SW 1271 (cell line): ENCODE data around the gene PCGF5.
"Not testable (repeated sequence)": the region's sequence is repeated elsewhere in the genome, so short reads cannot be mapped to it uniquely, and the experiment has no call there.

Experiments
- DNase-seq, 2 experiments: peaks; one replicate each; lab custom pipeline; 2025; lab: John Stamatoyannopoulos, UW

PCGF5 gene

DNA sequence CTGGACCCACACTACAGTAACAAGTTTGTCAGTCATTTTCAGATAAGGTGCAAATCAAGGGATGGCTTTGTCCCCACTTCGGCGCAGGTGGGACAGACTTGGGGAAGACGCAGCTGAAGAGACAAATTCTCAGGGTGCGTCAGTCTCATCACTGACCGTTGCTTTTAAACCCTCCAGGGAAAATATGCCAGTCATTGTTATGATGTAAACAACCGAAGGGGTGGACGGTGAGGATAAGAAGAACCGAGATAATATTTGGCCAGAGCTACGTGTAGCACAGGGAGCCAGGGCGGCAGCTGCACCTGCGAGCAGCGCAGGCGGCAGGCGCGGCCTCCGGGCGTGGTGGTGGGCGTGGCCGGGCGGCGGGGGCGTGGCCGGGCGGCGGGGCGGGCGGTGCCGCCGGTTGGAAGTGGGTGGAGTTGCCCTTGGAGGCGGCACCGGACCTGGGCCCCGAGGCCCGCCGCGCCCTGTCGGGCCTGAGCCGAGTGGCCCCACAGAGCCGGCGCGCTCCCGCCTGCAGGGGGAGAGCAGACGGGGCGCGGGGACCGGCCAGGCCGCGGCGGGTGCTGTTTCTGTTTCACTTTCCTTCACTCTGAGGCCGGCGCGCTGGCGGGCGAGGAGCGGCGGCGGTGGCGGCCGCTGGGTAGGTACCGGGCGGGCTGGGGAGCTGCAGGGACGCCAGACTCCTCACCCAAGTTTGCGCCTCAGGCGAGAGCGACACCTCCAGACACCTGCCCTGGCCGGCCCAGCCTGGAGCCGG lies at the start of gene PCGF5:
Gene PCGF5 (plus strand): TSS at position 470 of the 760 bp plus-strand sequence. CDS start 2,209 bp downstream, outside the sequence.
- peak; percentile 42 to 70 for DNase-seq

DNA sequence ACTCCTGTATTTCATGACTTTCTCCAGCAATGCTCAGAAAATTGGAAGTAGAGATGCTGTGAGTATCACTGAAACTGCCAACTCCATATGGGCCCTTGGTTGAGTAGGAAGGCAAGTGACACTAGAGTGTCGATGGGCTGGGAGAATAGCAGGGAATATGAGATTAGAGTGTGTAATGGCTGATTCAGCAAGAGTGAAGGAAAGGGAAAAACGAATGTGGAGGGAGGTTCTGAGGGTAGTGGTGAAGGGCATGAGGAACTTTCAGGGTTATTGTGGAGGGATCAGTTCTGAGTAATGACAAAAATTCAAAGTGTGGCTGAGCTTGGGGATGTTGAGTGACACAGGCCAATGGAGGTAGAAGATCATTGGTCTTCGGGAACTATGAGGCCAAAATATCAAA lies 49.0 kb upstream of the PCGF5 start:
- no peak for DNase-seq

DNA sequence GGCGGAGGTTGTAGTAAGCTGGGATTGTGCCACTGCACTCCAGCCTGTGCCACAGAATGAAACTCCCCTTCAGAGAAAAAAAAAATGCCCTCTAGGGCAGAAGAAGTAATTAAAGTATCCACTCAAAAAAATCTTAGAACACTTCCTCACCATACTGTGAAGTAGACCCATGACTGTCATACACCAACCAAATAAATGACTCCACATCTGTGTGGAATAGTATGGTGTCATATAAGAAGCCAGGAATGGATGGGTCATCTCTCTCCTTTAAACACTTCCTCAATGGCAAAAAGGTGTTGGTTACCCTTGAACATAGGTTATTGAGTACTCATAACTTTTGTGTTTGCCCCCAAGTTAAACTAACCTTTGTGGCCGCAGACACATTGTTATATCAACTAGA lies 48.1 kb upstream of the PCGF5 start:
- no peak for DNase-seq

DNA sequence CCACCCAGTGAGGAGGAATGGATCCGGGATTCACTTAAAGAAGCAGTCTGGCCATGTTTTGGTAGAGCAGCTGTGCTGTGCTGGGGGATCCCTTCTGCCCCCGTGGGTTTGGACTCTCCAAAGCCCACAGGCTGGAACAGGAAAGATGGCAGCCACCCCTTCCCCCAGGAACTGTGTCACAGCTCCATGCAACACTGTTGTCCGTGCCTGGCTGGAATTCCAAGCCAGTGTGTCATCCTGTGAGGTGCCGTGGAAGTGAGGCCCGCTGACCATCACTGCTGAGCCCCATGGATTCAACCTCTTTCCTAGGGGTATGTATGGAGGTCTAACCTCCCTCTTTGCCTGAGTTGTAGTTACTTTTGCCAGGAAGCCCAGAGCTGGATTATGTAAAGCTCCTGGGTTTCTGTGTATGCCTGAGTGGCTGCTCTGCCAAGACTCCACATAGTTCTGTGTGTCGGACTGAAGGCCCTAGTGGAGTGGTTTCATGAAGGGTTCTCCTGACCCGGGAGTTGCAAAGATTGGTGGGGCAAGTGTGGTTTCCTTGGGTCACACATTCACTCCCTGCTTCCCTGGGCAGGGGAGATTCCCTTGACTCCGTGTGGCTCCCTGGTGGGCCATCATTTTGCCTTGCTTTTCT lies 35.1 kb upstream of the PCGF5 start:
- peak; percentile 35 to 42 for DNase-seq

DNA sequence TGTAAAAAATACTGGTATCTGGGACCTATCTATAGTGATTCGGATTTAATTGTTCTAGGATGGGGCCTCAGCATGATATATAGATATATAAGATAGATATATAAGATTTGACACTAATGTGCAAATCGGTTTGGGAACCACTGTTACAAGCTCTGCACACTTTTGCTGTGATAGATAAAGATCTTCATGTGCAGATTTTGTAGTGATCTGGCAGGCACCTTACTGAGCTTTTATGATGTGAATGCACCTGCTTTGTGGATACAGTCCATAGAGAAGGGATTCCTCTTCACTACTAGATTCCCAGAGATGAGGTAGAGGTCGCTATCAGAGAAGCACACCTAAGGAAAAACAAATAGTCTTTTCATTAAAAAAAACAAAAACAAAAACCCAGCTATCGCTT lies 33.3 kb upstream of the PCGF5 start:
- no peak for DNase-seq

DNA sequence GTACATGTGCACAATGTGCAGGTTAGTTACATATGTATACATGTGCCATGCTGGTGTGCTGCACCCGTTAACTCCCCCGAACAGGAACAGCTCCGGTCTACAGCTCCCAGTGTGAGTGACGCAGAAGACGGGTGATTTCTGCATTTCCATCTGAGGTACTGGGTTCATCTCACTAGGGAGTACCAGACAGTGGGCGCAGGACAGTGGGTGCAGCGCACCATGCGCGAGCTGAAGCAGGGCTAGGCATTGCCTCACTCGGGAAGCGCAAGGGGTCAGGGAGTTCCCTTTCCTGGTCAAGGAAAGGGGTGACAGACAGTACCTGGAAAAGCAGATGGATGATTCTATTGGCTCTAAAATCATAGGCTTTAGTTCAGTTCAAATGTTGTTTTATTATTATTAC lies 32.5 kb upstream of the PCGF5 start:
- not testable (repeated sequence) for DNase-seq

DNA sequence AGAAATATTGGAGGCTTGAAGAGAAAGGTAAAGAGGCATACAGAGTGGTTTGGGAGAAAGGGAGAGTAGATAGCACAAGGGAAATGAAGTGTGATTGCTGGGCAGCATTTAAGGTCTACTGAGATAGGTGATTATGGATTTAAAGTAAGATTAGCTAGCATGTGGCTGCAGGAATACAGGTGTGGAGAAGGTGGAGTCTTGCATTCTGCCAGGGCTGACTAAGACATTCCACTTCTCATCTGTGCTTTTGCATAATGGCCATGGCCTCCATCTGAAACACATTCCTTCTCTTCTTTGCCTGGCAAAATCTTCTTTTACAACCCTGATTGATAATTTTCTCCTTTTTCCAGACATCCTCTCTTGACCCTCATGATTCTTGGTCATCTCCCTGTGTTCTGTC lies 31.6 kb upstream of the PCGF5 start:
- DNase-seq: no peak

DNA sequence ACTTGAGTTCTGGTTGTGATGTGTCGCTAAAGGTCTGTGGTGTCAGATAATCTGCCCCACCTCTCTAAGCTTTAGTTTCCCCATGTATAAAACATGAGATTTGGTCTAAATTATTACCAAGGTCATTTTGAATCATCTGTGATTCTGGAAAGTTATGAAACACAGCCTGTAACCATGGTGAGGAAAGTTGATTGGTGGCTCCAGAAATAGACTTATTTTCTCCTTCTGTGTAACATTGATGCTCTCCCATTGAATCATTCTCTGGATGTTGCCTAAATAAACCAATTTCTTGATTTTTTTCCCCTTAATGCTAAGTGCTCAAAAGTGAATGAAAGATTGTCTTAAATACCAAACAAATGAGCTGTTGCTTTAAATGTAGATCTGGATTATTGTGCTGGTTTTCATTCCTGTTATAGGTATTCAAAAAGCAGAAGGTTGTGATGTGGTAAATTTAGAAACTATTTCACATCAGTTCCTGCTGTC lies 30.0 kb upstream of the PCGF5 start:
- no peak for DNase-seq

DNA sequence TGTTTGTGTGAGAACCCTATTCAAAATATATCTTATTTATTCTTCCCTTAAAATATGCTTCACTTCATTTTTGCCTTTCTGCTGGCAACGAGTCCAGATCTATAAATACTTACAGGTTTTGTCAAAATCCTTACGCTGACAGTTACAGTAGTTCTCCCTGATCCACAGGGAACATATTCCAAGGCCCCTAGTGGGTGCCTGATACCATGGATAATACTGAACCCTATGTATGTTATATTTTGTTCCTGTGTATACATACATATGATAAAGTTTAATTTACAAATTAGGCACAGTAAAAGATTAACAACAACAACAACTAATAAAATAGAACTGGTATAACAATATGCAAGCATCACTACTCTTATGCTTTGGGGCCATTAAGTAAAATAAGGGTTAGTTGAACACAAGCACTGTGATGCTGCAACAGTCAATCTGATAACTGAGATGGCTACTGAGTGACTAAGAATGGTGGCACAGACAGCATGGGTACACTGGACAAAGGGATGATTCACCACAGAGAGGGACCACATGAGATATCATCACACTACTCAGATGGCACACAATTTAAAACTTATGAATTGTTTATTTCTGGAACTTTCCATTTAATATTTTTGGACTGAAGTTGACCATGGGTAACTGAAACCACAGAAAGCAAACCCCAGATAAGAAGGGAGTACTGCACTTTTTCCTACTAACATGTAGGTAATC lies 29.4 kb upstream of the PCGF5 start:
- peak in 1 of 2 experiments; percentile 4 for DNase-seq

DNA sequence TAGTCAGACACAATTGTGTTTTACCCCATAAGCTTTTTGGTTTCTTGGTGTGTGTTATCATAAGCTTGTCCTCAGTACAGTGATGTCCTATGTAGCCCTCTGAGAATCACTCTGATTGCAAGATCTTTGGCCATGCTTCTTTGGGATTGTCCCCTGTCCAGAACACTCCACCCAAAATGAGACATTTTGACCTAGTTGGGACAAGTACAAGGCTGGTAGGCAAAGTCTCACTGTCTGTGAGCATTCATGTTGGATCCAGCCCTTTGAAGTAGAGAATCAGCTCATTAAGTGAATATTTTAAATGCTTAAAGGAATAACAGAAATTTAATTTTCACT lies 28.9 kb upstream of the PCGF5 start:
- no peak for DNase-seq

DNA sequence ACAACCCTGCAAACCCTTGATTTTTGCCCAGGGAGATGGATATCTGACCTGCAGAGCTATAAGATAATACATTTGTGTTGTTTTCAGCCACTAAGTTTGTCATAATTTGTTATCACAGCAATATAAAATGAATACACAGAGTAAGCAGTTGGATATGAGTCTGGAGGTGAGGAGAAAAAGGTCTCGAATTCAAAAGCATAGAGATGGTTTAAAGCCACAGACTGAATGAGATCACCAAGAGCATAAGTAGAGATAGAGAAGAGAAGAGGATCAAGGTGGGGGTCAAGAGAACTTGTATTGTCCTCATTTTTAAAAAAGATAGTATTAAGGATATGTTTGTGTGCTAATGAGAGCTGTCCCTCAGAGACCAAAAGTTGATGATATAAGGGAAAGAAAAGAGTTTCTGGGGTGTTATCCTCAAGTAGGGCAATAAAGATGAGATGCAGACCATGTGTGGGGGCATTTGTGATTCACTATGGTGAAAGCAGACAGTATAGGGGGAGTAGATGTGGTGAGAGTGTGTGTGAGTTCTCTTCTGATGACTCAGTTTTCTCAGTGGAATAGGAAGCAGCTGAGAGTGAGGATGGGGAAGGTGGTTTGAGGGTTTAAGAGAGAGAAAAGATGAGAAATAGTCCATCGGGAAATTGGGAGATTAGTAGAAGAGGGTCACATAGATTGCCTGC lies 25.8 kb upstream of the PCGF5 start:
- DNase-seq: no peak

DNA sequence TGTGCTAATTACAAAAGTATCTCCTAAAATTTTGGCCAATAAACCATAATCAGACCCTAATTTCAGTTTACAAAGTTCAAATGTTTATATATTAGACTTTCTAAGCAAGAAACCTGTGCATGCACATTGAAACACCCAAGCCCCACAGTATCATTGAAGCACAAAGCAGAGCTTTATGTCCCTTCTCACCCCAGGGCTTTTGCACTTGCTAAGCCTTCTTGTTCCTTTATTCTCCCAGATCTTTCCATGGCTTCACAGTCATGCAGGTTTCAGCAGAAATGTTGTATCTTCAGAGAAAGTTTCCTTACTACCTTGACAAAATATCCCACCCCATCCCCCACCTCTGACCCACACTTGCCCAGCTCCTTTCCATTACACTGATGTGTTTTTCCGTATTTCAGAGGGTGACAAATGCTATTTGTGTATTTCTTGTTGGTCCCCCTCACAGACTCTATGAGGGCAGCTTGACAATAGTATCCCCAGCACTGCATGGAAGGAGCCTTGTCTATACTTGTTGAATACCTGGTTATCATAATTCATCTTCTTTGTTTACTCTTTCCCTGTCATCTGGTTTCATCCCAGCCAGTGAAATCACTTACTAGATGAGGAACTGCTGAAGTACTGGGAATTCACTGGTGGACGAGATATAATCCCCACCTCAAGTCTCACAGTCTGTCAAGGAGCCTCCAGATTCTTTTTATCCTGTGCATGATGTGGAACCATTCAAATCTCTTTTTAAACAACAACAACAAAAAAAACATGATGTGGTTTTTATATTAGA lies 24.0 kb upstream of the PCGF5 start:
- DNase-seq: no peak

DNA sequence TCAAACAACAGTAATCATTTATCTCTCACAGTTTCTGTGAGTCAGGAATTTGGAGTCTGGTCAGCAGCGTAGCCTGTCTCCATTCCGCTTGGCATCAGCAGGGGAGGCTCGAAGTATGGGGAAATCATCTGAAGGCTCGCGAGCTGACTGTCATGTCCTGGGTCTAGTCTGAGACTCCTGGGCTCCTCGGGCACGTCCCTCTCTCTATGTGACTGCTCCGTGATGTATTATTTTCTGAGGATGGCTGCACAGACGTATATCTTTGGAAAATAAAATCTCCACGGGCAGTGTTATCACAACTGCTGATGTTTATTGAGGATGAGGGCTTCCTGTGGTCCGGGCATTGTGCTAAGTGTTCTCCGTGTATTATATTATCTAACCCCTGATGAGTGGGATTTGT lies 23.3 kb upstream of the PCGF5 start:
- no peak for DNase-seq

DNA sequence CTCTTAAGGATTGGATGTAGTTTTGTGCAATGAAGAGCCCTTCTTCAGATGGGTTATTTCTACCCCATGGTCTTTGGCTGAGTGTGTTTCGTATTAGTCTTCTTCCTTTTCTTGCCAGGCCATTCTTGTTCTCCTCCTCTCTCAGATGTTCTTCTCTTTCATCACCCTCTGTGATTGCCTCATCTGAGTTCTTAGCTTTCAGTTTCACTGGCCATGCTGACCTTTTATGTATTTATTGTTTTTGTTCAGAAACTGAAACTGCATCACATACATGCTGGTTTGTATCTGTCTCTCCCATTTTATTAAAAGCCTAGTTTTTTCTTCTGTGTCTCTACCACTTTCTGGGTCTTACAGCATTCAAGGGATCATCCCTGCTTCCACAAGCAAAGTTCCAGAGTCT lies 21.7 kb upstream of the PCGF5 start:
- peak in 1 of 2 experiments; percentile 5 for DNase-seq

DNA sequence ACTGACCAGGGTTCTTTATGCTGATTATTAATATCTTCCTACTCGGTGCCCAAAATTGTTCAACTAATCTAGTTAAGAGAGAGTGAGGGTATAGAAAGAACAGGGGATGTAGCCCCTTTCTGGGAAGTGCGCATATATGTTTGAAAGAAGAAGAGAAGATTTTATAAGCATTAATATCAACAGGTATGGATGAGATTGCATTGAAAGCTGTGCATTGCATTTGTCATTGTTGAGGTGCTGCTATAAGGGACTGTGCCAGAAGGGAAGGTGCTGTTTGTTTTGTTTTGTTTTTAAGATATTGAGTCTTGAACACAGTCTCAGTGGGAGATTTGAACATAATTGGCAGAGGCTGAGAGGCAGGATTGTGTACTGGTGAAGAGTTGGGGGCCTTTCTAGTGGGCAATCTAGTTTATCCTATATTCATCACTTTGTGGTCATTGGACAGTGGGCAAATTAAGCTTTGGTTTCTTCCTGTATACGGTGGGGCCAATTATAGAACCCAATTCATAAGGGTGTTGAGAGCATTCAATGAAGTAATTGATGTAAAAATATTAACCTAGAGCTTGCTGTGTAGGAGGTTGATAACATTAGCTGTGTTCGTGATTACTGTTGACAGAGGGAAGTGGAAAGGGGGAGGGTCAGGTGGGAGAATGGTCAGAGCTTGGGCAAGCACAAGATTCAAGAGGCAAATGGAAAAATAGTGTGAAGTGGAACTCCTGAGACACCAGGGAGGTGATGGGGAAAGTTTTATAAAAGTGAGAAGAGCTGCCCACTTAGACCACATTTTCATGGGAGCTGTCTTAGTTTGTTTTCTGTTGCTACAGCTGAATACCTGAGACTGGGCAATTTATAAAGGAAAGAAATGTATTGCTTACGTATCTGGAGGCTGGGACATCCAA lies 19.9 kb upstream of the PCGF5 start:
- DNase-seq: no peak

DNA sequence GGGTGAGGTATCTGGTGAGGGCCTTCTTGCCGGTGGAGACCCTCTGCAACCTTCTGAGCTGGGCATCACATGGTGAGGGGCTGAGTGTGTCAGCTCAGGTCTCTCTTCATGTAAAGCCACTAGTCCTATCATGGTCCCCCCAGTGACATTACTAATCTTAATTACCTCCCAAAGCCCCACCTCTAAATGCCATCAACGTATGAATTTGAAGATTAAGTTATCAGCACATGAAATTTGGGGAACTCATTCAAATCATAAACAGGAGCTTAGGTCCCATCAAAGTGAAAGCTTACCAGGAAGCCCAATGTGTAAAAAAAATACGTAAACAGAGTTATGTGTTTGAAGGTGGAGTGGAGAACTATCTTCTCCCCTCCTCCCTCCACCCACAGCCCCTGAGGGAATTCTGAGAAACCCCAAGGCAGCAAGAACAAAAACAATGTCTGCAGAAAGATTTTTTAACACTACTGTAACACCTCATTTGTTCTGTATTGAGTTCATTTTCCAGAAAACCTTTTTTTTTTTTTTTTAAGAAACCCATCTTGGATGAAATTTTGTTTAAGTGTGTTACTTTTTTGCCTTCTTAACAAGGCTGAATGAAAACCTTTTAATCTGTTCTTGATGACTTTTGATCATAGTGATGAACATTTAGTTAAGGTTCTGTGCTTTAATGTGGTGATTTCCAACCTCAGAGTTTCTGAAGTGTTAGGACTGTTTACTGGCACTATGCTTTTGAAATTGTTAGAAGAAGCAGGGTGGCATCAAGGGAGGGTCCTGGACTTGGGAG lies 19.1 kb upstream of the PCGF5 start:
- no peak for DNase-seq

DNA sequence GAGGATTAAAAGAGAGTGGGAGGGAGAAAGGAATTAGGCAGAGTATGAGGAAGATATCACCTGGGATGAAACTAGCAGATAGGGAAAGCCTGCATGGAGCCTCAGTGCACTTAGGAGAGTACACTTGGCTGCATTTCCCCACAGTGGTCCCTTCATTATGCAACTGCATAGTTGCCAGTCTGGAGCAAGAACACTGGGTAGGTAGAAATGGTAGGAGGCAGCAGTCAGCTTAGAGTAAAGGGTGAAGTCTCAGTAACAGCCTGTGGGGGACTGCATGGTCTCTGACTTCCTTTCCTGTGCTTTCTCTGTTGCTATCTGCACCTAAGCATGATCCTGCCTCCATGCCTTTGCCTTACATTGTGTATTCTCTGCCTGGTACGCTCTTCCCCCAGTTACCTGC lies 14.0 kb upstream of the PCGF5 start:
- no peak for DNase-seq

DNA sequence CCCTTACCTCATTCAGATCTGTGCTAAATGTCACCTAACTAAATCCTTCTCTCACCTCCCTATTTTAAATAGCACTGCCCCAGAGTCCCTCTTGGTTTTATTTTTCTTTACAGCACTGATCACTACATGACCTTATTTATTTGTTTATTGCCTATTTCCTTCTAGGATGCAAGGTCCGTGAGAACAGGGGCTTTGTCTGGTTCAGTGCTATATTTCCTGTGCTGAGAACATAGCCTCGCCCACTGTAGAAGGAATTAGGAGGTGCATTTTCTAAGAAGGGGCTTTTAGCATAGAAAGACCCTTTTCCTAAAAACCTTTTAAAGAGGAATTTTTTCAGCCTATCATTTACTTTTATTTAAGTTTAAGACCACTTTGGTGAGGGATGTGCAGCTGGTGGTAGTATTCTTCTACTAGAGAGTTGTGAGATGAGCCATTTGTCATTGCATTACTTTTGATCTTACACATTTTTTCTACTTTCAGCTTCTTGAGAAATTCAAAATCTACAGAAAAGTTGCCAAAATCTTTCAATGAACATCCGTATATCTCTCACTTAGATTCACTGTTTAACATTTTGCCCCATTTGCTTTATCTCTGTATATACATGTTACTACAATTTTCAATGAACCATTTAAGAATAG lies 13.5 kb upstream of the PCGF5 start:
- DNase-seq: no peak

DNA sequence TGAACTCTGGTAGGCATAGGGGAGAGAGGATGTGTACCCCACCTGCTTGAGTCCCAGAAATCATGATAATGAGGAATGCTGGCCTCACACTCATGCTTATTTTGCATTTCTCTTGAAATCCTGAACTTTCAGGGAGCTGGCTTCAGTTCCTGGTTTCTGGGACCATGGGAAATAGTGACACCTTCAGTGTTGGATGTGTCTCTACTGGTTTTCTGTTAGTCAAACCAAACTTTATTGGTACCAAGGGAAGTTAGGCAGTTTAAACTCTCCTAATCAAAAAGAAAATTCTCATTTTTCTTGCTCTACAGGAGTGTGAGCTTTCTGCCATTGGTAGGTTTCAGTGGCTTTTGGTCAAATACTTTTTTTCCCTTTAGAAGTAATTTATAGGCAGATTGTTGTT lies 11.8 kb upstream of the PCGF5 start:
- no peak for DNase-seq
